Inflammatory macrophage treated with lipopolysaccharide for 4 hours (primary cell): ENCODE data around the gene HAND2.
A peak's percentile ranks its signal among the peaks of the same experiment; 100 is the strongest.

Source experiments
- DNase-seq: peaks from one replicate; pipeline ENCODE4 v3.0.0-alpha.2; 2020

HAND2 gene

GRCh38 chr4:173535165-173535902, 5.3 kb upstream of the HAND2 start:
- DNase-seq: no peak

- no peak for DNase-seq
Observed at GRCh38 chr4:173534434-173534833, 4.4 kb upstream of the HAND2 start.

- DNase-seq: no peak
Observed at GRCh38 chr4:173532725-173533511, 2.9 kb upstream of the HAND2 start.

GRCh38 chr4:173531086-173531965, 1.3 kb upstream of the HAND2 start:
- DNase-seq: no peak

- DNase-seq: no peak
Observed at GRCh38 chr4:173530326-173531085, 477 bp upstream of the HAND2 start.

GRCh38 chr4:173528378-173529321, 1.4 kb downstream of the HAND2 start:
- DNase-seq: no peak

- DNase-seq: no peak
Observed at GRCh38 chr4:173527103-173527891, 2.7 kb downstream of the HAND2 start.

- no peak for DNase-seq
Observed at GRCh38 chr4:173526724-173527102, 3.3 kb downstream of the HAND2 start.

- no peak for DNase-seq
Observed at GRCh38 chr4:173526027-173526482, 4.0 kb downstream of the HAND2 start.

- DNase-seq: no peak
Observed at GRCh38 chr4:173525118-173526011, 4.7 kb downstream of the HAND2 start.

- no peak for DNase-seq
Observed at GRCh38 chr4:173524218-173525117, 5.6 kb downstream of the HAND2 start.

- no peak for DNase-seq
Observed at GRCh38 chr4:173522951-173523395, 7.1 kb downstream of the HAND2 start.

GRCh38 chr4:173522160-173522950, 7.7 kb downstream of the HAND2 start:
- peak; percentile 9 for DNase-seq

GRCh38 chr4:173521467-173522159, 8.4 kb downstream of the HAND2 start:
- no peak for DNase-seq

- no peak for DNase-seq
Observed at GRCh38 chr4:173520921-173521466, 9.0 kb downstream of the HAND2 start.
